Lower leg skin (tissue), 4 donors: ENCODE data around the gene VTI1A. TPM values are rescaled to one million over a fixed set of nuclear protein-coding genes. Genes with fewer than 3 reads are reported as not detected.

Source experiments
- DNase-seq, 2 donors: peaks; one replicate each; pipeline ENCODE4 v3.0.0-alpha.2; 2019; ENCODE audit warnings: low spot score in 2 of 2
- H3K4me3 ChIP-seq: fragments of 200-600 bp; sonication (generic); 2 replicates; pipeline ENCODE4 v1.5.1; 2017; ENCODE audit warnings: mild to moderate bottlenecking, low read depth; ENCODE audit not compliant: poor library complexity, severe bottlenecking
- POLR2A ChIP-seq, 2 donors: fragments of 450-650 bp; IDR thresholded peaks; one replicate each; pipeline ENCODE4 v1.6.1; 2016 to 2017; ENCODE audit warnings: antibody characterized with exemption in 2 of 2, mild to moderate bottlenecking in 1 of 2, moderate library complexity in 1 of 2
- WGBS, 2 donors: methylation state at CpG; one replicate each; pipeline ENCODE4 v1.1.5; 2018; 5-methylcytosine and 5-hydroxymethylcytosine counted together
- intact Hi-C: fragments of 100-400 bp; cut with DNase I; formaldehyde crosslinking; loops from one replicate; pipeline ENCODE4 v1.15.0; 2023; ENCODE audit warnings: low total_unique reads
- total RNA-seq, 4 donors: library from RNA; depleted of rRNA; stranded (reverse); fragments of >200 nt; gene quantifications; one replicate each; pipeline ENCODE4 v1.1.0, GENCODE V29; 2016
- TF ChIP-seq, protein P1 (sequence below), 3 donors: fragments of 450-650 bp; IDR thresholded peaks; one replicate each; pipeline ENCODE4 v1.5.1; 2016; ENCODE audit warnings: antibody characterized with exemption in 3 of 3, mild to moderate bottlenecking in 3 of 3, moderate library complexity in 2 of 3

Gene VTI1A
- total RNA-seq, 4 donors from 2014 or later, result 30.8 to 85.7 (median 35.6) TPM

DNA sequence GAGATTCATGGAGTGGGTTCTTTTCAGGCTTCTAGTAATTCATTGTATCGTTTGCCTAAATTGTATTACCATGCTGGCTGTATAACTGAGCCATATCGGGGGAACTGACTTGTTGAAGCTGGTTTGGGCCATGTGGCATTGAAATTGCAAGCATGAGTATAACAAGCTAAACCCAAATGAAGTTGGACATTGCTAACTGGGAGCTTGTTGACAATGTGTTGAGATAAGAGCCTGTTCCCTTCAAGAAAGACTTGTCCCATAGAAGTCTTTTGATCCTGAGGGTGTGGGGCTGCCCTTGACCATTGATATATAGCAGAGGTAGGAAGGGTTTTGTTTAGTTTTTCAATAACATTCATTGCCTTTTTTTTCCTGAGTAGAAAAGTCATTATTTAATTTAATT is 156.0 kb downstream of the VTI1A start:
- no peak overlapping the region for H3K4me3 ChIP-seq
- intact Hi-C loops, result no loop called here
- TF ChIP-seq, protein P1, sequence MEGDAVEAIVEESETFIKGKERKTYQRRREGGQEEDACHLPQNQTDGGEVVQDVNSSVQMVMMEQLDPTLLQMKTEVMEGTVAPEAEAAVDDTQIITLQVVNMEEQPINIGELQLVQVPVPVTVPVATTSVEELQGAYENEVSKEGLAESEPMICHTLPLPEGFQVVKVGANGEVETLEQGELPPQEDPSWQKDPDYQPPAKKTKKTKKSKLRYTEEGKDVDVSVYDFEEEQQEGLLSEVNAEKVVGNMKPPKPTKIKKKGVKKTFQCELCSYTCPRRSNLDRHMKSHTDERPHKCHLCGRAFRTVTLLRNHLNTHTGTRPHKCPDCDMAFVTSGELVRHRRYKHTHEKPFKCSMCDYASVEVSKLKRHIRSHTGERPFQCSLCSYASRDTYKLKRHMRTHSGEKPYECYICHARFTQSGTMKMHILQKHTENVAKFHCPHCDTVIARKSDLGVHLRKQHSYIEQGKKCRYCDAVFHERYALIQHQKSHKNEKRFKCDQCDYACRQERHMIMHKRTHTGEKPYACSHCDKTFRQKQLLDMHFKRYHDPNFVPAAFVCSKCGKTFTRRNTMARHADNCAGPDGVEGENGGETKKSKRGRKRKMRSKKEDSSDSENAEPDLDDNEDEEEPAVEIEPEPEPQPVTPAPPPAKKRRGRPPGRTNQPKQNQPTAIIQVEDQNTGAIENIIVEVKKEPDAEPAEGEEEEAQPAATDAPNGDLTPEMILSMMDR (IDR thresholded peaks at IDR 0.05), result no peak
- no peak for TF ChIP-seq POLR2A (IDR thresholded peaks at IDR 0.05)
- 94 to 97% methylated on average over 2 of the region's 2 CpGs for WGBS, 2 donors
- DNase-seq, result no peak

DNA sequence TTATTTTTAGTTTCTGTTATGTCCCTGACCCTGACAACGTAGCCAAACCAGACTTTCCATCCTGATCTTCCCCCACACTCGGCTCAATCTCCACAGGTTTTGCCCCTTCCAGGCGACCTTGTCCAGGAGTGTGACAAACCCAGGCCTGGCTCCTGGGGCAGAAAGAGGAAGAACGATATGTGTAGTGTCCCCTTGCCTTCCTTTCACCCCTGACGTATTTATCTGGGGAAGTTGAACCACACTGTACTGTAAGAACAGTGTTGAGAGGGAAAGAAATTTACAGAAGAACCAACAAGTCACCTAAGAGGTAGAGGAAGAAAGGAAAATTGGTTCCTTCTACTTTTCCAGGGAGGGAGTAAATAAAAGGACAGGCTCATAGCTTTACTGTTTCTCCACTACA is 158.0 kb downstream of the VTI1A start:
- 79 to 83% methylated on average over 5 of the region's 5 CpGs for WGBS, 2 donors
- intact Hi-C loops, result no loop called here
- DNase-seq, result no peak
- no peak for TF ChIP-seq POLR2A (IDR thresholded peaks at IDR 0.05)
- TF ChIP-seq, protein P1 (IDR thresholded peaks at IDR 0.05), result no peak
- no peak overlapping the region for H3K4me3 ChIP-seq

DNA sequence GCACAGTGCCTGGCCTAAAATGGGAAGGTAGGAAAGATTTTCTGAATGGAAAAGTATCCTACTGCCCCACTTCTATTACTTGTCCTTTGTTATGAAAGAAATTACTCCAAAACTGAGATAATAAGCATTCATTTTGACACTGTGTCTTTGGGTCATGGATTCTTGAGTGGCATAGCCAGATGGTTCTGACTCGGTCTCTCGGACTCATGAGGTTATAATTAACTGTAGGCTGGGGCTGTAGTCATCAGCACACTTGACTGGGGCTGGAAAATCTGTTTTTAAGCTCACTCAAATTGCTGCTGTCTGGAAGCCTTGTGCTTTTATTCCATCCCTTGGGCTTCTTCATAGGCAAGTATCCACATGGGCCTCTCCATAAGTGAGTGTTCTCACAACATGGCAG is 160.5 kb downstream of the VTI1A start:
- DNase-seq, result no peak
- intact Hi-C loops, result no loop called here
- WGBS, 2 donors, result 84 to 90% methylated on average over 2 of the region's 2 CpGs
- H3K4me3 ChIP-seq, result no peak overlapping the region
- no peak for TF ChIP-seq POLR2A (IDR thresholded peaks at IDR 0.05)
- TF ChIP-seq, protein P1 (IDR thresholded peaks at IDR 0.05), result no peak

DNA sequence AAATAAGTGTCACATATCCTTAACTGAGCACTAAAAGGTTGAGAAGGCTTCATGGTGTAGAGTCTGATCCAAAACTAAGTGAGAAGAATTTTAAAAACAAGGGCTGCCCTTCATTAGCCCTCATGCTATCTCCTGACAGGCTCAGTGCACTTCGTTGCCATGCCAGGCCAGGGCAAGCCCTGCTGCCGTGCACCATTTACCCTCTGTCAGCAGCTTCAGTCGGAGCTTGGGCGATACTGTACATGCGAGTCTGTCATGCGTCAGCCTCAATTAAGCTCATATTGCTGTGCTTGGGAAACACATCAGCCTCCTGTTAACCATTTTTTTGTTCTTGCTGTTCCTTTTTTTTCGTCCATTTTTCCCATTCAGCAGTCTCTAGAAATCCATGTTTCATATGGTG is 166.6 kb downstream of the VTI1A start:
- intact Hi-C loops, result no loop called here
- TF ChIP-seq, protein P1 (IDR thresholded peaks at IDR 0.05), result no peak
- TF ChIP-seq POLR2A (IDR thresholded peaks at IDR 0.05), result no peak
- DNase-seq, result no peak

DNA sequence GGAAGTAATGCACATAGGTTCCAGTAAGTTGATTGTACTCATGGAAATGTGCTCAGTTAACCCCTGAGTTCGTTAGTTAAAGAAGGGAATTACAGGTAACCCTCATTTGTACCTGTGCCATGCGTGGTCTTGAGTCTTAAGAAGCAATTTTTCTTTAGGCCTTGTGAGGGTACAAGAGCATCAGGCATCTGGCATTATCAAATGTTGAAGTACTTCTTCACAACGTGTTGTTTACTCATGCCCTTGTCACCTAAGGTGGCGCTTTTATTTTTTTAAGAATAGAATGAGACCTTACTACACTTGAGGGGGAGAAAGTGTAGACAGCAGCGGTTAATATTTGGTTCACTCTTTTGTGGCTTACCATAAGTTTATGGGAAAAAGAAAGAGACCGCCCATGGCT is 167.1 kb downstream of the VTI1A start:
- intact Hi-C loops, result no loop called here
- TF ChIP-seq, protein P1 (IDR thresholded peaks at IDR 0.05), result no peak
- no peak for TF ChIP-seq POLR2A (IDR thresholded peaks at IDR 0.05)
- WGBS, 2 donors, result 91 to 94% methylated on average over 6 of the region's 6 CpGs

More for the DNA sequence above, 166.6 kb downstream of the VTI1A start:
- WGBS, 2 donors, result 91 to 92% methylated on average over 7 of the region's 7 CpGs
- no peak overlapping the region for H3K4me3 ChIP-seq

DNA sequence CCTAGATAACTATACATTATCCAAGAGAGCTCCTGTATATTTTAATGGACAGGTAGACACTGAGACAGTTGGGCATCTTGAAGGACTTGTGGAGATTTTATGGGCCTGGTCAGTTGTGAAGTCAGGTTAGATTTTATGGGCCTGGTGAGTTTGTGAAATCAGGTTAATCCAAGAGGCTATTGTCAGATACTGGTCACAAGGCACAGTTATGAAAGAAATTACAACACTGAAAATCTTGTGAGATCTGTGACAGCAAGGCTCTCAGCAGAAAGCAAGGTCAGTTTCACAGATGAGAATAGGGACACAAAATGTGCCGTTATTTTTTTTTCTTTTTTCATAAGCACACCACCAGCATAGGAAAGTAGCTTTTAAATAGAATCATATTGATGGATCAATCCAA is 167.6 kb downstream of the VTI1A start:
- DNase-seq, result no peak
- no peak for TF ChIP-seq POLR2A (IDR thresholded peaks at IDR 0.05)
- TF ChIP-seq, protein P1 (IDR thresholded peaks at IDR 0.05), result no peak
- 74 to 80% methylated on average over 1 of the region's 1 CpG for WGBS, 2 donors
- H3K4me3 ChIP-seq, result no peak overlapping the region
- intact Hi-C loops, result no loop called here

More for the DNA sequence above, 167.1 kb downstream of the VTI1A start:
- DNase-seq, result no peak
- no peak overlapping the region for H3K4me3 ChIP-seq
